ENCODE data around the gene RBPMS2.
"Not testable (repeated sequence)": the region's sequence is repeated elsewhere in the genome, so short reads cannot be mapped to it uniquely, and the experiment has no call there.

Gene RBPMS2

GRCh38 chr15:64775551-64776401, at the start of gene RBPMS2:
RBPMS2 (minus strand) TSS chr15:64775589; CDS start chr15:64775319, 270 bp downstream.
- peak; percentile 35 for DNase-seq

GRCh38 chr15:64824929-64825430, 49.6 kb upstream of the RBPMS2 start:
- DNase-seq, result peak; percentile 42

- no peak for DNase-seq
Observed at GRCh38 chr15:64816452-64816851, 41.1 kb upstream of the RBPMS2 start.

GRCh38 chr15:64814965-64815364, 39.6 kb upstream of the RBPMS2 start:
- DNase-seq, result not testable (repeated sequence)

GRCh38 chr15:64814283-64814682, 38.9 kb upstream of the RBPMS2 start:
- DNase-seq, result not testable (repeated sequence)

- peak; percentile 87 for DNase-seq
Observed at GRCh38 chr15:64813075-64813474, 37.7 kb upstream of the RBPMS2 start.

- no peak for DNase-seq
Observed at GRCh38 chr15:64810497-64811326, 35.3 kb upstream of the RBPMS2 start.

- DNase-seq, result peak; percentile 85
Observed at GRCh38 chr15:64809649-64810496, 34.5 kb upstream of the RBPMS2 start.

GRCh38 chr15:64808785-64809453, 33.5 kb upstream of the RBPMS2 start:
- DNase-seq, result no peak

GRCh38 chr15:64807751-64808222, 32.4 kb upstream of the RBPMS2 start:
- DNase-seq, result no peak

- DNase-seq, result no peak
Observed at GRCh38 chr15:64807051-64807749, 31.8 kb upstream of the RBPMS2 start.

- DNase-seq, result no peak
Observed at GRCh38 chr15:64806509-64806908, 31.1 kb upstream of the RBPMS2 start.

GRCh38 chr15:64804619-64805018, 29.2 kb upstream of the RBPMS2 start:
- DNase-seq, result no peak

- no peak for DNase-seq
Observed at GRCh38 chr15:64803526-64803925, 28.1 kb upstream of the RBPMS2 start.

GRCh38 chr15:64800476-64800875, 25.1 kb upstream of the RBPMS2 start:
- DNase-seq, result no peak

GRCh38 chr15:64798905-64799304, 23.5 kb upstream of the RBPMS2 start:
- not testable (repeated sequence) for DNase-seq

- not testable (repeated sequence) for DNase-seq
Observed at GRCh38 chr15:64795921-64796320, 20.5 kb upstream of the RBPMS2 start.

- not testable (repeated sequence) for DNase-seq
Observed at GRCh38 chr15:64795299-64795698, 19.9 kb upstream of the RBPMS2 start.

GRCh38 chr15:64792282-64792681, 16.9 kb upstream of the RBPMS2 start:
- DNase-seq, result no peak

GRCh38 chr15:64791401-64791800, 16.0 kb upstream of the RBPMS2 start:
- DNase-seq, result no peak

- DNase-seq, result no peak
Observed at GRCh38 chr15:64783796-64784195, 8.4 kb upstream of the RBPMS2 start.
